Esophagus squamous epithelium (tissue), 4 donors: ENCODE results near the gene RPS6KA4.

ENCODE experiments used
- POLR2A ChIP-seq, 4 donors: fragments of 450-650 bp; IDR thresholded peaks; one replicate each; pipeline ENCODE4 v1.6.1; 2017; ENCODE audit warnings: antibody characterized with exemption in 4 of 4, mild to moderate bottlenecking in 4 of 4, moderate library complexity in 3 of 4
- TF ChIP-seq, protein P1 (sequence below), 6 experiments: fragments of 450-650 bp in 4 of 6; fragments of 200-600 bp in 2 of 6; sonication (generic) in 2 of 6; IDR thresholded peaks; one replicate each; pipeline ENCODE4 v1.5.1; 2016 to 2019; ENCODE audit warnings: antibody characterized with exemption in 6 of 6, mild to moderate bottlenecking in 4 of 6, moderate library complexity in 4 of 6

- TF ChIP-seq, protein P1, sequence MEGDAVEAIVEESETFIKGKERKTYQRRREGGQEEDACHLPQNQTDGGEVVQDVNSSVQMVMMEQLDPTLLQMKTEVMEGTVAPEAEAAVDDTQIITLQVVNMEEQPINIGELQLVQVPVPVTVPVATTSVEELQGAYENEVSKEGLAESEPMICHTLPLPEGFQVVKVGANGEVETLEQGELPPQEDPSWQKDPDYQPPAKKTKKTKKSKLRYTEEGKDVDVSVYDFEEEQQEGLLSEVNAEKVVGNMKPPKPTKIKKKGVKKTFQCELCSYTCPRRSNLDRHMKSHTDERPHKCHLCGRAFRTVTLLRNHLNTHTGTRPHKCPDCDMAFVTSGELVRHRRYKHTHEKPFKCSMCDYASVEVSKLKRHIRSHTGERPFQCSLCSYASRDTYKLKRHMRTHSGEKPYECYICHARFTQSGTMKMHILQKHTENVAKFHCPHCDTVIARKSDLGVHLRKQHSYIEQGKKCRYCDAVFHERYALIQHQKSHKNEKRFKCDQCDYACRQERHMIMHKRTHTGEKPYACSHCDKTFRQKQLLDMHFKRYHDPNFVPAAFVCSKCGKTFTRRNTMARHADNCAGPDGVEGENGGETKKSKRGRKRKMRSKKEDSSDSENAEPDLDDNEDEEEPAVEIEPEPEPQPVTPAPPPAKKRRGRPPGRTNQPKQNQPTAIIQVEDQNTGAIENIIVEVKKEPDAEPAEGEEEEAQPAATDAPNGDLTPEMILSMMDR (IDR thresholded peaks at IDR 0.05) = no peak
- TF ChIP-seq POLR2A (IDR thresholded peaks at IDR 0.05) = no peak
Observed at GRCh38 chr11:64357446-64357845, 1.5 kb upstream of the RPS6KA4 start.
